MCF 10A (cell line): ENCODE data around the gene SNX18. TPM values are rescaled to one million over a fixed set of nuclear protein-coding genes. Genes with fewer than 3 reads are reported as not detected.

Experiments
- BruUV-seq: library from RNA; stranded (reverse); fragments of 400-500 nt; replicated peaks from 2 replicates; lab custom pipeline; 2021; lab: Mats Ljungman, UMichigan
- CTCF ChIA-PET: fragments of 300-600 bp; sonication (Branson Sonifier 250); formaldehyde crosslinking; extraction: SDS; loops from one replicate; lab custom pipeline; 2021; ENCODE audit warnings: antibody characterized with exemption, inconsistent platforms; lab: Yijun Ruan, JAX
- POLR2A ChIA-PET: fragments of 300-600, 350-650 bp; sonication (Branson Sonifier 250); formaldehyde crosslinking; extraction: SDS; loops from one replicate; lab custom pipeline; 2020; ENCODE audit warnings: antibody characterized with exemption, inconsistent platforms; lab: Yijun Ruan, JAX
- DNase-seq: peaks from one replicate; pipeline ENCODE4 v3.0.0-alpha.2; 2018; ENCODE audit not compliant: unreplicated experiment
- H3K27ac Mint-ChIP-seq: one replicate; pipeline ENCODE4 v1.8.0; 2022; ENCODE audit warnings: mild to moderate bottlenecking, low read depth, mixed read lengths; ENCODE audit not compliant: unreplicated experiment
- H3K27me3 Mint-ChIP-seq: one replicate; pipeline ENCODE4 v1.8.0; 2022; ENCODE audit warnings: mixed read lengths; ENCODE audit not compliant: insufficient read depth, unreplicated experiment
- H3K36me3 Mint-ChIP-seq: one replicate; pipeline ENCODE4 v1.8.0; 2022; ENCODE audit warnings: mild to moderate bottlenecking, moderate library complexity, mixed read lengths; ENCODE audit not compliant: insufficient read depth, unreplicated experiment
- H3K4me1 Mint-ChIP-seq: one replicate; pipeline ENCODE4 v1.8.0; 2022; ENCODE audit warnings: mixed read lengths; ENCODE audit not compliant: insufficient read depth, unreplicated experiment
- H3K4me3 Mint-ChIP-seq: one replicate; pipeline ENCODE4 v1.8.0; 2022; ENCODE audit warnings: mild to moderate bottlenecking, moderate library complexity, mixed read lengths; ENCODE audit not compliant: unreplicated experiment
- H3K9me3 Mint-ChIP-seq: one replicate; pipeline ENCODE4 v1.8.0; 2022; ENCODE audit warnings: mixed read lengths; ENCODE audit not compliant: unreplicated experiment
- CTCF ChIP-seq: fragments of 200-600 bp; IDR thresholded peaks from one replicate; pipeline ENCODE4 v1.8.0; 2022; ENCODE audit warnings: antibody characterized with exemption, mild to moderate bottlenecking; ENCODE audit not compliant: unreplicated experiment
- intact Hi-C: fragments of 100-400 bp; cut with micrococcal nuclease; formaldehyde crosslinking; loops from 2 replicates; pipeline ENCODE4 v1.14.1; 2022
- total RNA-seq: library from RNA; stranded (reverse); gene quantifications from 2 replicates; pipeline ENCODE4 v1.2.3, GENCODE V29; 2022

The SNX18 gene
- total RNA-seq, 1 experiment from 2014 or later: 10.0 TPM

- Mint-ChIP-seq H3K27ac (no peak overlapping the region), H3K9me3 (no peaks in the 10 kb centered on the region), H3K27me3 (no peaks in the 10 kb centered on the region), H3K36me3 (no peaks in the 10 kb centered on the region), H3K4me3 (no peak overlapping the region), H3K4me1 (peaks cover 5% of the 10 kb centered on the region)
- ChIA-PET POLR2A (no interaction called here), CTCF (no interaction called here)
- intact Hi-C loops: no loop called here
- no peak for DNase-seq
- no TSS peak for BruUV-seq
- no peak for TF ChIP-seq CTCF
Observed at GRCh38 chr5:54545796-54546195, 28.2 kb downstream of the SNX18 start.

GRCh38 chr5:54547711-54548250 is 30.2 kb downstream of the SNX18 start:
- Mint-ChIP-seq H3K36me3 (no peaks in the 10 kb centered on the region), H3K27me3 (no peaks in the 10 kb centered on the region)

GRCh38 chr5:54548565-54548964 is 31.0 kb downstream of the SNX18 start:
- DNase-seq: no peak
- no TSS peak for BruUV-seq
- ChIA-PET CTCF (interaction anchor here (0.6 to 1.1 kb wide), 2 partner anchors 31 to 126 kb away, joined by 3 to 4 read pairs; partner anchors contain the start of gene SNX18), POLR2A (interaction anchor here (0.6 to 1.2 kb wide), 2 partner anchors 8 to 10 kb away, joined by 3 read pairs; no protein-coding TSS in a partner anchor)
- no peak overlapping the region for H3K4me3 Mint-ChIP-seq
- no peaks in the 10 kb centered on the region for H3K36me3 Mint-ChIP-seq
- H3K27me3 Mint-ChIP-seq: no peaks in the 10 kb centered on the region
- peaks cover 5% of the 10 kb centered on the region for H3K4me1 Mint-ChIP-seq
- no peak overlapping the region for H3K27ac Mint-ChIP-seq
- no peaks in the 10 kb centered on the region for H3K9me3 Mint-ChIP-seq
- TF ChIP-seq CTCF: no peak
- intact Hi-C loops: no loop called here

More at GRCh38 chr5:54547711-54548250, 30.2 kb downstream of the SNX18 start:
- no TSS peak for BruUV-seq
- peak; percentile 90 for DNase-seq
- ChIA-PET CTCF (interaction anchor here (0.6 to 1.1 kb wide), 3 partner anchors 9 to 127 kb away, joined by 3 to 4 read pairs (median 4); partner anchors contain the start of gene SNX18), POLR2A (interaction anchor here (1.2 kb wide), 1 partner anchor 9 kb away, joined by 3 read pairs; no protein-coding TSS in a partner anchor)
- Mint-ChIP-seq H3K4me3 (no peak overlapping the region), H3K9me3 (no peaks in the 10 kb centered on the region), H3K4me1 (peaks cover 5% of the 10 kb centered on the region), H3K27ac (no peak overlapping the region)
- TF ChIP-seq CTCF: no peak
- intact Hi-C loops: no loop called here

GRCh38 chr5:54551292-54551691 is 33.7 kb downstream of the SNX18 start:
- no peak for TF ChIP-seq CTCF
- H3K4me1 Mint-ChIP-seq: peaks cover 5% of the 10 kb centered on the region
- H3K4me3 Mint-ChIP-seq: no peak overlapping the region
- CTCF ChIA-PET: no interaction called here
- H3K27me3 Mint-ChIP-seq: no peaks in the 10 kb centered on the region
- no peaks in the 10 kb centered on the region for H3K36me3 Mint-ChIP-seq
- H3K9me3 Mint-ChIP-seq: no peaks in the 10 kb centered on the region
- BruUV-seq: no TSS peak
- DNase-seq: peak; percentile 24
- no peak overlapping the region for H3K27ac Mint-ChIP-seq
- intact Hi-C loops: no loop called here
- POLR2A ChIA-PET: no interaction called here
